ENCODE measurements around the gene MEGF6.
A peak's percentile ranks its signal among the peaks of the same experiment; 100 is the strongest.
"Not testable (repeated sequence)": the region's sequence is repeated elsewhere in the genome, so short reads cannot be mapped to it uniquely, and the experiment has no call there.

MEGF6 gene

DNA sequence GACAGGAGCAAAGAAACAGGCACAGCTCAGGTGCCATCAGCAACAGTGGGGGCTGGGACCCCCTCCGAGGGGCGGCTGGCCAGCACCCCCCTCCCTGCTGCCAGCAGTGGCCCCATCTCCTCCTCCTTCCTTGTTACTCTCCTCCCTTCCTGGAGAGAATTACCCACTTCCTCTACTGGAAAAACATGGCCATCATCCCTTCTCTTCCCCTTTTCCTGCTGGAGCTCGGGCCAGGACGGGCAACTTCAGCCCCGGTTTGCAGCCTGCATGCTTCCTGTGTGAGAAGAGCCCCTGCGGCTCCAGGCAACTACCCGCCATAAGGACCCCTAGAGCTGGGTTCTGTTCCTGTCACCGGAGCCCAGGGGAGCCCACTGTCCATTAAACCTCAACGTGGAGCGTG, 17.6 kb downstream of the MEGF6 start:
- no peak for DNase-seq

GRCh38 chr1:3593334-3593733, 18.0 kb downstream of the MEGF6 start:
- DNase-seq, result no peak

DNA sequence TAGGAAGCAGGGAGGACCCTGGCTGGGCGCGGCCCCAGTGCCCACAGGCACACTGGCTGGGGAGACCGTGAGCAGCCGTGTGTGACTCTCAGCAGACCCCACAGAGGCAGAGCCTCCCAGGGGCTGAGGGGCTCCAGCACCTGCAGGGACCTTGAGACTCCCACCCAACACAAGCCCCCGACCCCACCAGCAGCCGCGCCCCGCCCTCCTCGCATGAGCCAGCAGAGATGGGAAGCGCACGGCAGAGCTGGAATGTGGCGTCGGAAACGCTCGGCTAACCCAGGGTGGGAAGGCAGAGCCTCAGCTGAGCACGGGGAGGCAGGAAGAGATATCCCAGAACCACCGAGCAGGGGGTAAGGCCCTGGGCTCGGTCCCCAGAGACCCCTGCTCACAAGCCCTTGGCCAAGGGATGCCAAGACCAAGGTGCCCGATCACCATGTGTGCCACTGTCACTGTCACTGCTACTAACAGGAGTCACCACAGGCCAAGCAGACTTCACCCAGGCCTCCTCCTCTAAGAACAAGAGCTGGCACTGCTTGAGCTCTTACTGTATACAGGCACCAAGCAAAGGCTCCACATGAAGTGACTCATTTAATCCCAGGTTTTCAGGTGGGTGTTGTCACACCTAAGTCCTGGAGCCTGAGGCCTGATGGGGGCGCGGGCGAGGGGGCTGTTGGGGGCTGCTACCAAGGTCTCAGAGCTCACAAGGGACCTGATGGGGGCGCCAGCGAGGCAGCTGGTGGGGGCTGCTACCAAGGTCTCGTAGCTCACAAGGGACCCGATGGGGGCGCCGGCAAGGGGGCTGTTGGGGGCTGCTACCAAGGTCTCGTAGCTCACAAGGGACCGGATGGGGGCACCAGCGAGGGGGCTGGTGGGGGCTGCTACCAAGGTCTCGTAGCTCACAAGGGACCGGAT, 20.1 kb downstream of the MEGF6 start:
- DNase-seq, result no peak

DNA sequence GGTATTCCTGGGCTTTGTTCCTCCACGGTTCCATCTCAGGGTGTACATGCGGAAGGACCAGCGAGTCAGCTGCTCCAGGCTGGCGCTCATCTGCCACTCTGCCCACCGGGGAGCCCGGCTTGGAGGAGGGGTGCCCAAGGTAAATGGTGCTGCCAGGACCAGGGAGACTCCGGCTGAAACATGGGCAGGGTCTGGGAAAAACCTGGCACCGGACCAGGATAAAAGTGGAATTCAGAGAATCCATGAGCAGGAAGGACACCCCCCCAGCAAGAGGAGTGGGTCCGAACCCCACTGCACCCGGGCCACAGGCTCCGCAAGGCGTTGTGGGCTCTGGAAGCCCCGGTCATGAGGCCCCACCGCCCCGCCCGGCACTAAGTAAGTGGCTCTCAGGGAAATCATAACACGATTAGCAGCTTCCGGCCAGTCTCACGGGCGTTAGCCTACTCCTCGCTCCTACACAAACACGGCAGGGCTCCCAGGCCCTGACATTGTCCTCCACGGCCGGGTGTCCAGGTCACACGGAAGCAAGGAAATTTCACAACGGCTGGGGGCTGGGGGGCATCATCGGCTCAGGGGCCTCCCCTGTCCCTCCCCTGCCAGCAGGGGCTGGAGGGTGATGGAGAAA, 21.1 kb downstream of the MEGF6 start:
- DNase-seq, result peak; percentile 79

DNA sequence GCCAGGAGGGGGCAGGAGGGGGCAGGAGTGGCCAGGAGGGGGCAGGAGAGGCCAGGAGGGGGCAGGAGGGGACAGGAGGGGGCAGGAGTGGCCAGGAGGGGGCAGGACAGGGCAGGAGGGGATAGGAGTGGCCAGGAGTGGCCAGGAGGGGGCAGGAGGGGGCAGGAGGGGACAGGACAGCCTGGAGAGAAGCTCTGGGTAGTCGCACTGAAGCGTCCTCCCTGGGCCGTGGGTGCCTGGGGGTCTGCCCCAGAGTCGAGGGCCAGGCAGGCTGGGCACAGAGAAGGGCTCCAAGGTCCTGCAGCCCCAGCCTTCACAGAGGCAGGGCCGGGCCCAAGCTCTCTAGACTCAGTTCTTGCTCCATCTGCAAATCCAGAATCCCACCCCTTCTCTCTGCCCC, 22.9 kb downstream of the MEGF6 start:
- DNase-seq, result no peak

GRCh38 chr1:3586986-3587759, 24.1 kb downstream of the MEGF6 start:
- DNase-seq, result no peak

GRCh38 chr1:3585940-3586568, 25.3 kb downstream of the MEGF6 start:
- no peak for DNase-seq

- not testable (repeated sequence) for DNase-seq
Observed at GRCh38 chr1:3585353-3585868, 25.9 kb downstream of the MEGF6 start.

GRCh38 chr1:3584915-3585314, 26.4 kb downstream of the MEGF6 start:
- DNase-seq, result no peak

DNA sequence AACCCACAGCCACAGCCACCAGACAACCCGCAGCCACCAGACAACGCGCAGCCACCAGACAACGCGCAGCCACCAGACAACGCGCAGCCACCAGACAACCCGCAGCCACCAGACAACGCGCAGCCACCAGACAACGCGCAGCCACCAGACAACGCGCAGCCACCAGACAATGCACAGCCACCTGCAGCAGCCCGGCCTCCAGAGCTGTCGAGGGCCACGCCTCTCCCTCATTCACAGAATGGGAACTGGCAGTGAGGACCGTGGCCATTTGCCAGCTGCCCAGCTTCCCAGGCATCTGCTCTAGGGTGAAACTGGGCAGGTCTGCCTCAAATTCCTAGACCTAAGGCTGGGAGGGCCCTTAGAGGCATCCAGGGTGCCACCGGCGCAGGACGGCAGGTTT, 27.6 kb downstream of the MEGF6 start:
- DNase-seq, result not testable (repeated sequence)

GRCh38 chr1:3581296-3582036, 29.8 kb downstream of the MEGF6 start:
- peak; percentile 28 for DNase-seq

- no peak for DNase-seq
Observed at GRCh38 chr1:3580231-3580630, 31.1 kb downstream of the MEGF6 start.

DNA sequence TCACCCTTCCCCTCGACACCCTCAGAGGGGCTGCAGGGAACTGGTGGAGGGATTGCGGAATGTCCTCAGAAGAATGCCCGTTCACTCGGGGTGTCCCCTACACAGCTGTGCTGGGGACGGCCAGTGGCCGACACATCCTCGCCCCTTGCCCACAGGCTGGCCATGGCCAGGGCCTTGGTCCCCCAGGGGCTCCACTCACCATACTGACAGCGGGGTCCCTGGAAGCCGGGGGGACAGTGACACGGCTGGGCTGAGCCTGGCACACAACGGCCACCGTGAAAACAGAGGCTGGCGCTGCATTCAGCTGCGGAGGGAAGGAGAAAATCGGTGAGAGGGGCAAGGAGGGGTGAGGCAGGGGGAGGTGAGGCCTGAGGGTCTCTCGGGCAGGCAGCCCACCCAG, 31.7 kb downstream of the MEGF6 start:
- no peak for DNase-seq

DNA sequence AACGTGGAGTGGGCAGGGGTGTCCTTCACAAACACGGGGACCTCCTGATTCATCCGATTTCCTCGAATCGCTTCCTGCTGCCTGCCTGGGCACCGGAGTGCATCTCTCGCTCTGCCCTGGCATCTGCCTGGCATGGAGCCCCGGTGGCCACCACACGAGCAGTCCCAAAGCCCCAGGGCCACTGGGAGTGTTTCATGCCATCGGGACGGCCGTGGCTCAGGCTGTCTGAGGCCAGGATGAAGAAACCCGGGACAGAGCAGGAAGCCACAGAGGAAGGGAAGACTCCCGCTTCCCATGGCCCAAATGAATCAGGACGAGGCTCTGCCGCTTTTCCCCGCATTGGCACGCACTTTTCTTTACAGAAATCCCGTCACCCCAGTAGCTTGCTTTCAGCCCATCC, 32.4 kb downstream of the MEGF6 start:
- DNase-seq, result no peak

GRCh38 chr1:3578433-3578805, 32.9 kb downstream of the MEGF6 start:
- DNase-seq, result no peak

GRCh38 chr1:3577711-3578432, 33.4 kb downstream of the MEGF6 start:
- no peak for DNase-seq

- peak; percentile 47 for DNase-seq
Observed at GRCh38 chr1:3577300-3577699, 34.0 kb downstream of the MEGF6 start.

DNA sequence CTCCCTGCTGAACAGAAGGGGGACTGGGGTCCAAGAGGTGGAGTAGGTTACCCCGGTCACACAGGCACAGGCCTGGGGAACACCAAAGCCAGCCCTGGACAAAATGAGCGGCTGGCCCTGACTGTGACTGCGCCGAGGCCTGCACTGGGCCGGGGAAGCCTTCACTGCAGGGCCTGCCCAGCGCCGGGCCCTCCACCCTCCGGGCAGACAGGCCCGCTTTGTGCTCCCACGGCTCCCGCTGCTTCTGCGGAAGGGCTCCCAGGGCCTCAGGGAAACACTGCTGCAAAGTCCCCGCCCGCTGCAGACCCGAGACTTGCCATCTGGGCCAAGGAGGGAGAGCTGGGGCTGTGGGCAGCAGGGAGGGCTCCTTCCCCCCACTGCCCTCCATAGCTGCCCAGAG, 35.3 kb downstream of the MEGF6 start:
- DNase-seq, result peak; percentile 51

GRCh38 chr1:3575515-3575914, 35.8 kb downstream of the MEGF6 start:
- DNase-seq, result not testable (repeated sequence)

- peak; percentile 30 for DNase-seq
Observed at GRCh38 chr1:3573500-3573899, 37.8 kb downstream of the MEGF6 start.

DNA sequence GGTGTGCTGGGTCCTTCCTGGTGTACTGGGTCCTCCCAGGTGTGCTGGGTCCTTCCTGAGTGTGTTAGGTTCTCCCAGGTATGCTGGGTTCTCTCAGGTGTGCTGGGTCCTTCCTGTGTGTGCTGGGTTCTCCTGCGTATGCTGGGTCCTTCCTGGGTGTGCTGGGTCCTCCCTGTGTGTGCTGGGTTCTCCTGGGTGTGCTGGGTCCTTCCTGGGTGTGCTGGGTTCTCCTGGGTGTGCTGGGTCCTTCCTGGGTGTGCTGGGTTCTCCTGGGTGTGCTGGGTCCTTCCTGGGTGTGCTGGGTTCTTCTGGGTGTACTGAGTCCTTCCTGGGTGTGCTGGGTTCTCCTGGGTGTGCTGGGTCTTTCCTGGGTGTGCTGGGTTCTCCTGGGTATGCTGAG, 38.7 kb downstream of the MEGF6 start:
- not testable (repeated sequence) for DNase-seq

Data from retina (tissue), 1 donor.